HG02885 (cell line): ENCODE measurements around the gene PKM.

Experiments used
- ATAC-seq: cut with Tn5 transposase; IDR thresholded peaks from one replicate; pipeline ENCODE4 v1.9.1; 2021; ENCODE audit warnings: mild to moderate bottlenecking; ENCODE audit not compliant: unreplicated experiment, poor library complexity

PKM gene

GRCh38 chr15:72162569-72162968, 68.4 kb downstream of the PKM start:
- no peak for ATAC-seq

- ATAC-seq, result no peak
Measured at GRCh38 chr15:72161361-72162132, 69.4 kb downstream of the PKM start.

- no peak for ATAC-seq
Measured at GRCh38 chr15:72160696-72161245, 70.2 kb downstream of the PKM start.

- no peak for ATAC-seq
Measured at GRCh38 chr15:72156928-72157327, 74.1 kb downstream of the PKM start.

- ATAC-seq, result peak; percentile 47
Measured at GRCh38 chr15:72155635-72156616, 75.1 kb downstream of the PKM start.

- no peak for ATAC-seq
Measured at GRCh38 chr15:72155003-72155621, 75.9 kb downstream of the PKM start.

GRCh38 chr15:72154316-72154715, 76.7 kb downstream of the PKM start:
- no peak for ATAC-seq

GRCh38 chr15:72153269-72154000, 77.6 kb downstream of the PKM start:
- no peak for ATAC-seq
